ENCODE data around the gene GDF7. TPM values are rescaled to one million over a fixed set of nuclear protein-coding genes. Genes with fewer than 3 reads are reported as not detected.
A peak's percentile ranks its signal among the peaks of the same experiment; 100 is the strongest.

The GDF7 gene
- polyA plus RNA-seq, 1 donor (not counting 4 experiments of a cell fraction or from before 2014, with no cell fraction given) = not detected

- Histone ChIP-seq H3K79me2 (ENCODE audit: control insufficient read depth, insufficient read depth, low read length) (no peaks in the 10 kb centered on the region), H2AFZ (ENCODE audit: control insufficient read depth, low read length) (peak overlapping the region; percentile 43), H3K9me1 (ENCODE audit: control insufficient read depth, extremely low read depth, insufficient read depth, low read length) (no peaks in the 10 kb centered on the region), H3K27me3 (ENCODE audit: control insufficient read depth, extremely low read depth, insufficient read depth, low read length) (peaks cover 43% of the 10 kb centered on the region), H3K4me2 (ENCODE audit: control insufficient read depth, extremely low read depth, insufficient read depth, low read depth, low read length) (peak overlapping the region; percentile 66), H4K20me1 (ENCODE audit: control insufficient read depth, extremely low read depth, insufficient read depth, low read length) (no peaks in the 10 kb centered on the region), H3K4me1 (ENCODE audit: control insufficient read depth, extremely low read depth, insufficient read depth, low read length) (peaks cover 9% of the 10 kb centered on the region), H3K27ac (ENCODE audit: control insufficient read depth, insufficient read depth, low read length) (no peak overlapping the region), H3K9ac (ENCODE audit: control insufficient read depth, extremely low read depth, insufficient read depth, low read length) (no peak overlapping the region), H3K4me3 (ENCODE audit: control insufficient read depth in 2 of 3, extremely low read depth in 1 of 3, insufficient read depth in 2 of 3, low read depth in 1 of 3, low read length in 3 of 3) (no peak overlapping the region), H3K36me3 (ENCODE audit: control insufficient read depth in 2 of 2, extremely low read depth in 1 of 2, insufficient read depth in 2 of 2, low read length in 2 of 2) (no peaks in the 10 kb centered on the region), H3K9me3 (ENCODE audit: control insufficient read depth, low read depth, low read length) (no peaks in the 10 kb centered on the region)
- DNase-seq (ENCODE audit: low read depth, low spot score) (no peak), FAIRE-seq (peak; percentile 63)
- TF ChIP-seq CTCF (optimal IDR thresholded peaks at IDR 0.05 in 1 of 3, IDR thresholded peaks at IDR 0.05 in 1 of 3, conservative IDR thresholded peaks at IDR 0.05 in 1 of 3; ENCODE audit: extremely low read depth in 1 of 3, insufficient read depth in 2 of 3, low read length in 3 of 3) = no peak
- no peak for TF ChIP-seq EZH2 (IDR thresholded peaks at IDR 0.05; ENCODE audit: low read length)
- dilution Hi-C loops (cut with MboI; ENCODE audit: extremely low pct_ligation_motif_present, low sequenced_read_pairs) = no loop called here
These were observed 6.2 kb upstream of the GDF7 start for GRCh38 chr2:20660506-20661420.

- H3K9me3 ChIP-seq (ENCODE audit: control insufficient read depth, low read depth, low read length) = no peaks in the 10 kb centered on the region
- peaks cover 13% of the 10 kb centered on the region for H3K4me1 ChIP-seq (ENCODE audit: control insufficient read depth, extremely low read depth, insufficient read depth, low read length)
- H3K9me1 ChIP-seq (ENCODE audit: control insufficient read depth, extremely low read depth, insufficient read depth, low read length) = no peaks in the 10 kb centered on the region
- no peak overlapping the region for H3K27ac ChIP-seq (ENCODE audit: control insufficient read depth, insufficient read depth, low read length)
- no peak overlapping the region for H3K4me3 ChIP-seq (ENCODE audit: control insufficient read depth in 2 of 3, extremely low read depth in 1 of 3, insufficient read depth in 2 of 3, low read depth in 1 of 3, low read length in 3 of 3)
- H3K79me2 ChIP-seq (ENCODE audit: control insufficient read depth, insufficient read depth, low read length) = no peaks in the 10 kb centered on the region
- FAIRE-seq (peak; percentile 89), DNase-seq (ENCODE audit: low read depth, low spot score) (no peak)
- no peaks in the 10 kb centered on the region for H4K20me1 ChIP-seq (ENCODE audit: control insufficient read depth, extremely low read depth, insufficient read depth, low read length)
- H2AFZ ChIP-seq (ENCODE audit: control insufficient read depth, low read length) = peak overlapping the region; percentile 43
- dilution Hi-C loops (cut with MboI; ENCODE audit: extremely low pct_ligation_motif_present, low sequenced_read_pairs) = no loop called here
- TF ChIP-seq CTCF (optimal IDR thresholded peaks at IDR 0.05 in 1 of 3, IDR thresholded peaks at IDR 0.05 in 1 of 3, conservative IDR thresholded peaks at IDR 0.05 in 1 of 3; ENCODE audit: extremely low read depth in 1 of 3, insufficient read depth in 2 of 3, low read length in 3 of 3) = peak; percentile 95 to 99 (median 96)
- no peak for TF ChIP-seq EZH2 (IDR thresholded peaks at IDR 0.05; ENCODE audit: low read length)
- H3K9ac ChIP-seq (ENCODE audit: control insufficient read depth, extremely low read depth, insufficient read depth, low read length) = no peak overlapping the region
- H3K27me3 ChIP-seq (ENCODE audit: control insufficient read depth, extremely low read depth, insufficient read depth, low read length) = peaks cover 52% of the 10 kb centered on the region
- H3K4me2 ChIP-seq (ENCODE audit: control insufficient read depth, extremely low read depth, insufficient read depth, low read depth, low read length) = peak overlapping the region; percentile 66
- no peaks in the 10 kb centered on the region for H3K36me3 ChIP-seq (ENCODE audit: control insufficient read depth in 2 of 2, extremely low read depth in 1 of 2, insufficient read depth in 2 of 2, low read length in 2 of 2)
These were observed 5.3 kb upstream of the GDF7 start for GRCh38 chr2:20661421-20662307.
